Stimulated activated CD4-positive, alpha-beta T cell treated with anti-CD3 and anti-CD28 coated beads, TNF-alpha, amount 100 ng/mL, for 48 hours (primary cell): ENCODE data around the gene NPAS2.
A peak's percentile ranks its signal among the peaks of the same experiment; 100 is the strongest.

ENCODE experiments used
- DNase-seq, 3 donors: peaks; one replicate each; pipeline ENCODE4 v3.0.0-alpha.2; 2020; ENCODE audit warnings: low read depth in 3 of 3

NPAS2 gene

GRCh38 chr2:100989666-100990065 lies 169.7 kb downstream of the NPAS2 start:
- DNase-seq, result no peak

GRCh38 chr2:100990166-100990565 lies 170.2 kb downstream of the NPAS2 start:
- DNase-seq, result no peak

- no peak for DNase-seq
Measured at GRCh38 chr2:100990650-100991403, 170.9 kb downstream of the NPAS2 start.

- DNase-seq, result no peak
Measured at GRCh38 chr2:100991404-100991773, 171.4 kb downstream of the NPAS2 start.

- no peak for DNase-seq
Measured at GRCh38 chr2:100992262-100992661, 172.3 kb downstream of the NPAS2 start.

- no peak for DNase-seq
Measured at GRCh38 chr2:100993294-100993693, 173.4 kb downstream of the NPAS2 start.

- no peak for DNase-seq
Measured at GRCh38 chr2:100995309-100996075, 175.6 kb downstream of the NPAS2 start.

- no peak for DNase-seq
Measured at GRCh38 chr2:100997509-100998234, 177.7 kb downstream of the NPAS2 start.

- no peak for DNase-seq
Measured at GRCh38 chr2:100998235-100998573, 178.3 kb downstream of the NPAS2 start.

- DNase-seq, result no peak
Measured at GRCh38 chr2:100999995-101000394, 180.1 kb downstream of the NPAS2 start.

GRCh38 chr2:101001691-101002561 lies 182.0 kb downstream of the NPAS2 start, which contains the start of gene RPL31:
Gene RPL31 (plus strand): TSS chr2:101002289. CDS start chr2:101002702, 413 bp downstream.
- DNase-seq, result peak; percentile 94 to 96 (median 95)

- peak in 1 of 3 donors; percentile 18 for DNase-seq
Measured at GRCh38 chr2:101002562-101003277, 182.8 kb downstream of the NPAS2 start.

GRCh38 chr2:101003278-101003775 lies 183.4 kb downstream of the NPAS2 start:
- no peak for DNase-seq

GRCh38 chr2:101004620-101005325 lies 184.8 kb downstream of the NPAS2 start:
- no peak for DNase-seq

- no peak for DNase-seq
Measured at GRCh38 chr2:101006065-101006715, 186.3 kb downstream of the NPAS2 start.

- no peak for DNase-seq
Measured at GRCh38 chr2:101007415-101008345, 187.7 kb downstream of the NPAS2 start.

GRCh38 chr2:101011152-101011551 lies 191.2 kb downstream of the NPAS2 start:
- no peak for DNase-seq

GRCh38 chr2:101012054-101012705 lies 192.2 kb downstream of the NPAS2 start:
- DNase-seq, result no peak
